NCI-H526 (cell line): ENCODE data around the gene RCAN2.

Experiments used
- DNase-seq, 2 experiments: peaks; one replicate each; lab custom pipeline; 2025; lab: John Stamatoyannopoulos, UW

Gene RCAN2

DNA sequence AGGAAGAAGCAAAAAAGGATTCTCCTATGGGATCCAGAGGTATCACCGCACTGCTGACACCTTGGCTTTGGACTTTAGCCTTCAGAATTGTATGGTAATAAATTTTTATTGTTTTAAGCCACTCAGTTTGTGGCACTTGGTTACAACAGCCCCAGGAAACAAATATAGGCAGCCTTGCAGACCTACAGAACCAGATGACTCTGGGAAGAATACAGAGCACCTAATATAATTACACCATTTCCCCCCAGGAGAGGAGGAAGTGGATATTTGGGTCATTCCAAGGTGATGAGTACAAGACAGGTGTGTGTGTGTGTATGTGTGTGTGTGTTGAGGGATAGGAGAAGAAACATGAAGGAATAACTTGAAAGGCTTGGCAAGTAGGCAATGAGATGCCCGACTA, 236.3 kb downstream of the RCAN2 start:
- no peak for DNase-seq

DNA sequence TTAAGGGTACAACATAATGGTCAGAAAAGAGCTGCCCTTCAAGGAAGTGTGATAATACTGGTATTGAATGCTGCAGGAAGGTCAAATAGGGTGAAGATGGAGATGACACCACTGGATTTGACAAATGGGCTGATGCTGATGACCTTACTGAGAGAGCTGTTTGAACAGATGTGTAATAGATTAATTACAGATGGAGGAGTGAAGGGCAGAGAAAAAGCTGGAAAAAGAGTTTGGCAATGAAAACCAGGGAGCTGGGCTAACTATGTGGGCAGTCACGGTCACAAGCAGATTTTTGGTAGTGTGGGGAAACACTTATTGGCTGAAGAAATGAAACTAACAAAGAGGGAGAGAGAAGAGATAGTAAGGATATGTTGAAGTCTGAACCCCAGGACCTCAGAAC, 236.9 kb downstream of the RCAN2 start:
- no peak for DNase-seq

DNA sequence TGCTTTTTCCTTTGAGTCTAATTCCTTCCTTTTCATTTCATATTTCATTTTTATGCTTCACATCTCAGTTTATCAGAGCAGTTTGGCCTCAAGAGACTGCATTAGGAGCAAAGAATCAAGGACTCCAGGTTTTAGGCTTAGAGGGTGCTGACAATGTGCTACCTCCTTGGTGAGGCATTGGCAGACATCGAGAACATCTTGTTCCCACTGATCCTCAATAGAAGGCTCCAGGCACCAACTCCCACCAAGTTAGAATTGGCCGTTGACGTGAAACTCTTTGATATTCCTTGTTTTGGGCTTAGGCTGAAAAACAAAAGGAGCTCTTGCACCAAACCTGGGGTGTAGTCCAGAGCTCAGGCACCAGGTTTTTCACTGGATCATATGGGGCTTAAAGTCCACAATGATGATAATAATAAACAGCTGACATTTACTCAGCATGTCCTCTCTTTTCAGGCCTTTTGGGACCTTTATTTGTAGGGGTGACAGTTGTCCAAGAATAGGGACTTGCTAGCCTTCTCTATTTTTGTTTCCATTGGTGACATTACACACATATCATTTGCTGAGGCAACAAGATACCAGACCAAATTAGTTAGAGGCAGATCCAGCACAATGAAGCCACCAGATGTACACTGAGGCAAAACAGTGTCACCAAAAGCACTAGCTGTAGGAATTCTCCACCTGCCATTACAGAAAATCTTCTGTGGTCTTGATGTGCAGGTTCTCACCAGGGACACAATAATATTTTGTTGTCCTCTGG, 239.5 kb downstream of the RCAN2 start:
- DNase-seq = no peak

DNA sequence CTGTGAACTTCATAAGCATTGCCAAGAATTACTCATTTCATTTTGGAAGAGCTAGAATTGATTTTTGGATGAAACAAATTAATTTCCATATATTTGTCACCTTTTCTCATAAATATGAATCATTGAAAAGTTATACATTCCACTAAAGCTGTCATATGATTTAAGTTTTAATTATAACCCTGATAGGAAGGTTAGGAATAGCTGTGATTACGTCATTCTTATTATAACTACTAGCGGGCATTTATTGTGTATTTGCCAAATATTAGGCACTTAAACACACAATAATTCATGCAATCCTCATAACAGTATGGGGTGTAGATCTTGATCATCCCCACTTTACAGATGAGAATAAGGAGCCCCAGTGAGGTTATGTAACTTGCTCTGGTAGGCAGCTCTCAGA, 243.1 kb downstream of the RCAN2 start:
- DNase-seq = no peak

DNA sequence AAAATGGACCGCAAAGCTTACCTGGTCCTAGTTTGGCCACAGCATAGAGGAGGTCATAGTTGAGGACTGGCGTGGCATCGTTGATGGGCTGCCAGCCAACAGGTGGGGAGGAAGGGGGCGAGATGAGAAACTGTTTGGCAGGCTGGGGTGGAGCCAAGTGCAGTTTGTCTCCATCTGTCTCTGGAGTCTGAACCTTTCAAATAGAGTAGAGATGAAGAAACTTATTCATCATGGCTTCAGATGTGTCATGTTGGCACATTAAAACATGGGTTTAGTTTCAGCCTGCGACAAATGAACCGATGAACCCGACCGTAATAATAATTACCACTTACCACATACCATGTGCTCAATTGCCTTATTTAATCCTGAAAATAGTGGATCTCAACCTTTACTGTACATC, 244.5 kb downstream of the RCAN2 start:
- DNase-seq = no peak

DNA sequence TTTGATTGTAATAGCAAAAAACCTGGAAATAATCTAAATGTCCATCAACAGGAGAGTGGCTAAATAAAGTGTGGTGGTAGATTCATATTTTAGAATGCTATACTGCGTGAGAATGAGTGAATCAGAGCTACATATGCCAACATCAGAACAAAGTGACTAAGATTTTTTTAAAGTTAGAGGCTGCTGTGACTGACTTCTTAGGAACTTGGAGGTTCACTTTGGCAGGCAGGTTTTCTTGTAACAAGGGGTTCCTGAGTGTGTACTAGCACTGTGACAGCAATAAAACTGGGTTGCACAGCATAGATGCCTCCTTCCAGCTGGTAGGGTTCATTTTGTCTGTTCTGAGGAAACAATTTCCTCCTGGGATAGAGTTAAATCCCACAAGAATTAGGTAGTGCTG, 245.2 kb downstream of the RCAN2 start:
- no peak for DNase-seq

DNA sequence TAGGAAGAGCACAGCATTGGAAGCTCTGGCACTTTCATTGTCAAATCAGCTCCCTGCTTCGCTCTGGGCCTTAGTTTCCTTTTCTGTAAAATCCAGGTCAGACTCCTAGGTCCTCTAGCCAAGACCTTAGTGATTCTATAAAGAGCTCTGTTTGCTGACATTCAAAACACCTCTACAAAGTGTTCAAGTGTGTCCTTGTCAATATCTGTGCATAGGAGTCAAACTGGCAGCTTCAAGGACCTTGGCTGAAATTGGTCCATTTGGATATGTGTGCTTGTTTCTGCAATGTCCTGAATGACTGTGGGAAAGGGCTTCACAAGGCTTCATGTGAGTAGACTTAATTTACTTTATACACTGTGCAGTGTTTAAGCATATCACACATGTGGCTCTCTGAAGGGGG, 246.6 kb downstream of the RCAN2 start:
- DNase-seq = peak in 1 of 2 experiments; percentile 27

DNA sequence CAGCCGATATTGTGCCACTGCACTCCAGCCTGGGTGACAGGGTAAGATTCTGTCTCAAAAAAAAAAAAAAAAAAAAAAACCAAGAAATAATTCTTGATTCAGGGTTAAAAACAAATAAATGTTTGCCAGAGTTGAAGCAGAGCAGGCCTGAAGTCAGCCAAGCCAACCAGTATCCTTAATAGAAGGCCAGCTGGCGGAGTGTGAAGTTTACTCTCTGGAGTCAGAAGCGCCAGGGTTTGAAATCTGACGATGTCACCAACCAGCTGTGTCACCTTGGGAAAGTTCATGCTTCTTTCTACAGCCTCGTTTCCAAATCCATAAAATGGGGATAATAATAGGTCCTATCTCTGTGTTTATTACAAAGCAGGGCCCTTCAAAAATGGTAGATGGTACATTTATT, 247.5 kb downstream of the RCAN2 start:
- peak in 1 of 2 experiments; percentile 3 for DNase-seq

DNA sequence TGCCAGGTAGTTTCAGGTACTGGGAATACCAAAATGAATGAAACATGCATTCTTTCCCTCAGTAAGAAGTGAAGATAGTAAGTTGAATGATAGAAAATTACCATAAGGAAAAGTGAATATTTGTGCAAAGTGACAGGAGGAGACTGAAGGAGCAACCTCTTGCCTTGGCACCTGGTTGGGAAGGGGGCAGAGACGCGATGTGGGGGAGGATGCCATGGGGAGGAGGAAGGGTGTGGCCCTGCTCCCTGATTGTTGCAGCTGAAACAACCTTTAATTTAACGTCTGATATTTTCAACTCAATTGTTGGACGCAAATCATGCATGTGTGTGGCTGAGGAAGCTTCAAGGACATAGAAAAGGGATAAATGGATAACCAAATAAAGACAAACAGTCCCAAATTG, 248.3 kb downstream of the RCAN2 start:
- DNase-seq = no peak

DNA sequence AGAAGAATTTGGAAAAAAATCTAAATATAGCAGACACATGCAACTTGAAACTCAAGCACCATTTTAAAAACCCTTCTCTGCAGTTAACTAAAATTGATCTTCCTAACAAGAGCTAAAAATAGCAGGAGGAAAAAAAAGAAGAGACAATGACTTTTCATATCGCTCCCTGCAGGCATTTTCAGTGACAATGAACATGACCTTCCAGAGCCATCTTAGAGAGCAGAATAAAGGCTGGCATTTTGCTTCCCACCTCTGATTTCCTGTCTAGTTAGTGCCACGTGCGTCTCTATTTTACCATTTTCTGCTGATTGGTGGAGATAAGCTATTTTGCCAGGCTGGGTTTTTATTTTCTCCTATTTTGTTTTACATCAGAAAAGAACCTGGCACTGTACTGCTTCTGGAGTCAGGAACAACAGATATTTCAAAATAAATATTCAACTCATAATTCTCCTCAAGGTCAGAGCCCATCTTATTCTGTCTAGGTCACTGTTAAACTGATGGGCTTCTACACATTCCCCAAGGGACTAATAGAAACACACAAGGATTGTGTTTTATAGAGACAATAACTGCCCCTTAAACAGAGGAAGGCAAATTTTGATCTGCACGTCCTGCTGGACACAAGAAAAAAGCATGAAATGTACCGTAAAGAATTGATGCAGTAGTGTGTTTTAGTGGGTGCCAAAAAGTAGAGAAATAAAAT, 250.2 kb downstream of the RCAN2 start:
- no peak for DNase-seq

DNA sequence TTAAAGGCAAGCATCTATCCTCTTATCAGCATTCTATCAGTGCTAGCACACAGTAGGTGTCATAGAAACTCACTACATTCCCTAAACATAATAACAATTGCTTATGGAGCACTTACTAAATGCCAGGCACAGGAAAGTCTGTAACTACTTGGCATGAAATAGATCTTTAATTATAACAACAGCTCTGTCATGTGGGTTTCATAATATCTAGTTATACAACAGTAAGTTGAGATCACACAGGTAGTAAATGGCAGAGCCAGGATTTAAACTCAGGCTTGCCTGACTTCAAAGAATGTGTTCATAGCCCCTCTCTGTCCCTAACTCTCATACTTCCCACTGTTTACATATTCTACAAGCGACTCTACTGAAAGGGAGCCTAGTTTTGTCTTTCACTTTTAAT, 254.5 kb downstream of the RCAN2 start:
- no peak for DNase-seq

DNA sequence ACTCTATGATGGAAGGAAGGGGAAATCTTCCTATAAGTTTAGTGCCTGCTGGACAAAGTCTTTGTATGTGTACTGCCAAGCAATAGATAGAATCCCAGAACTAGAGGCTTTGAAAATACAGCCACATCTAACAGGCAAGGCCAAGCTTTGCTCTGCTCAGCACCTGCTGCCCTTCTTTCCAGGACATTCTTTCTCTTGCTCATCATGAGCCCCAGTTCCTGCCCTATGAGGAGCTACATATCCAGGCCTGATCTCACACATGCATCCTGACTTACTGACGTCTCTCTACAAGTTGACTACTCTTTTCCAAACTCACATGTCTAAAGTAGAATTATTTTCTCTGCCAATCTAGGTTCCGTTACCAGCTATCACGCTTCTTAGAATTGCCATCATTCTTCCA, 256.0 kb downstream of the RCAN2 start:
- no peak for DNase-seq

DNA sequence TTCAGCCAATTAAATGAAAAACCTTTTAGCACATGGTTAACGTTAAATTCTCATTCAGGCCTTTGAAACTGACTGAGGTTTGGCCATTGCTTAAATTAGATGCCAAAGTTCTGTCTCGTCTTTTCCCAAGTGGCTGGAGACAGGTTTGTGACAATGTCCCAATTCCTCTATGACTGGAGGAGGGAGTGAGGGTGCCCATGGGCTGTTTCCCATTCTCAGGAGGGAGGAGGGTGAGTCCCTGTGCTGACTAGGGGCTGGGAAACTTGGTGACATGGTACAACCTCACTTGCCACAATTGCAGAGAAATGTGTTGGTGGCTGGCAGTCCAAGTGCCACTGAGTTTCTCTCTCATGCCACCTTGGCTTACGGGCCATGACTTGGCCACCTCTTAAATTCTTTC, 256.5 kb downstream of the RCAN2 start:
- DNase-seq = no peak

DNA sequence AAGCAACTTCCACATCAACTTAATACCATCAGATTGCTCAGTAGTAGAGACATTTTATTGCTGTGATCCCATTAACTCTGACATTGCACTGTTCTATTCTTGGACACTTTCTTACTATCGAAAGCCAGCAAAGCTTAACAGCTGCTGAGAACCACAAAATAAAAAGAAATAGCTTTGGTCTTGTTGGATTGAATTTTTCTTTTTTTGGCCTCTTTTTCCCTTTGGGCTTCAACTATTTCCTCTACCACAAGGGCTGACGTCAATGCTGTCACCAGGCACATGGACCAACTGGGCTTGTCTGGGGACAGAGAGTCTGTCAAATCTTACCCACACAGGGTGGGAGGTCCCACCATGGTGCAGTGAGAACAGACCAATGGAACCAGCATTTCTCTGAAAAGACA, 257.1 kb downstream of the RCAN2 start:
- no peak for DNase-seq

DNA sequence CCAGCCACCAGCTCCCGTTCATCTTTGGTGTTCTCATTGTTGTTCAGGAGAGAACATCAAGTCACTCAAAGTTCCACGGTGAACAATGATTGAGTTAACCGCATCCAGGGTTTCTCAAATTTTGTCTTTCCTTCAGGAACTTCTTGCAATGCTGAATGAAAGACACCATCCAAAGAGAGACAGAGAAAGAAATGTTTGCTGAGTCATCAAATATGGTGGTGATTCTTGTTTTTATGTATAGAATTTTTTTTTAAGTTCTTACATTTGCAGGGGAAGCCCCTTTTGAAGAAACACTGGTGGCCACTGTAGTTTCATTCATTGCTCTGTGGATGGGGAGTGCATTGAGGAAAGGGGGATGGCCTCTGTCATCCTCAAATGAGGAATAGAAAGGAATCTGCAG, 258.1 kb downstream of the RCAN2 start:
- DNase-seq = no peak

DNA sequence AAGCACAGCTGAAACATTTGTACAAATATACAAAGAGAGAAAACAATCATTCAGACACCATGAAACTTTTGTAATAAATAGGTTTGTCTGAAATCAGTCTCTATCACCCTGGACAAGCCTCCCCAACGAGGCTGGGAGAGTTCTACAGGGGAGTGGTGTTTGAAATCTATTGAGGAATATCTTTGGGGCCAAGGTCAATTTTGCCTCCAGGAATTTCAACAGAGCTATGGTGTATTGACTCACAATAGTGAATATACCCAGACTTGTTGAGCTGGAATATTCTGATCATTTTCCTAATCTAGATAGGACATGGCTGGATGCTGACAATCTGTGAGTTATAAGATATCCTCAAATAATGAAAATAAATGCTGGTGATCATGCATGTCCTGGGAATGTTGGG, 269.0 kb downstream of the RCAN2 start:
- no peak for DNase-seq

DNA sequence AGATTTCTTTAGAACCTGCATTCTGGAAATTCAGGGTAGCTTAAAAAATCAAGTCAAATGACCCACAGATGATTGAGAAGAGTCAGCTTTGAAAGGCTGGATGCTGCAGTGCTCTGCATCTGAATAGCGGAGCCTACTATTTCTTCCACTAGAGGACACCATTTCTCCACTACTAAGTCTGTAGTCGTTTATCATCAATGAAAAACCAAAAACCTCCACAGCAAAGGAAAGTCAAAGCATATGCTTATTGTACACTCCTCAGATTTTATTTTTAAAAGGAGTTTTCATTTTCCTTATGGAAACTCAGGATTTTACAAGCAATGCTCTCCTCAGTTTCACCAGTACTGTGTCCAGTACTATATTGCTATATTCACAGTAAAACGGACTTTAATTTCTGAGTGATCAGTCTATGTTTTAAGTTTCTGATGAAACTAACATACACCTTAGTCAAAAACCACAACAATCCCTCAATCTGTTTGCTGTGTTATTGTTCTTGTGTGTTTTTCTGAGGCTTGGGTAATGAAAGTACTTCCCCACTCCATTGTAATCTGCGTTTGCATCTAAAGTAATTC, 269.9 kb downstream of the RCAN2 start:
- peak; percentile 20 to 80 for DNase-seq

DNA sequence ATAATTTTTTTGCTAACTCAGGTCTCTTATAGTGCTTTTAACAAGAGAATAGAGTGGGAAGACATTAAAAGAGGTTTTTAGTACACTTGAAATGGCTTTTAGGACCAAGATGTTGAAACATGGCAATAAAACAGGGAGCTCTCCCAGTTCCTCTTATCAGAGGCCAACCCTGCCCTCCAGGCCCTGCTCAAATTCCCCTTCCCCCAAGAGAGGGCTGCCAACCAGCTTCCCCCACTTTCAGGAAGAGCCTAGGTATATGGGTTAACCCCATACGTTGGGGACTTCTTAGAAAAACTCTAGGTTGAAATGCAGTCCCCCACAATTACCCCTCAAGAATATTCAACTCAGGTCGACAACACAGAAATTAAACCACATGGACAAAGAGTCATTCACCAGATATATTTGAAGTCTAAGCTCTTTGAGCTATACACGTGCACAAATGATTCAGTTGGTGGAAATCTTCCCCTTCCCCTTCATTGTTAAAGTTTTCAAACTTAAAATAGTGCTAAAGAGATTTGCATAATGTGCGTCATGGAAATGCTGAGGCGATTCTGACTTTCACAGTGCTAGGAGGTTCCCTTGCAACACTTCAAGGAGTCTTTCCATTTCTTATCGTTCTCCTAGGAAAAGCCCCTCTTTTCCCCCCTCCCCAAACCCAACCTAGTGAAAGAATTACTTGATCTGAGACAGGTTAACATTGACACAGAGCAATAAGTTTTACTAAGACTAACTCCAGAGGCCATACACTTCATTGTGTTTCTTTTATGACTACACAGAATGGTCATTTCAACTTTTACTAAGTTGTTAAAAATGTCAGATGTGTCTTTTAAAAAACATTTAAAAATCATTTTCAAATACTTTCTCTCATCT, 270.7 kb downstream of the RCAN2 start:
- DNase-seq = peak in 1 of 2 experiments; percentile 4

DNA sequence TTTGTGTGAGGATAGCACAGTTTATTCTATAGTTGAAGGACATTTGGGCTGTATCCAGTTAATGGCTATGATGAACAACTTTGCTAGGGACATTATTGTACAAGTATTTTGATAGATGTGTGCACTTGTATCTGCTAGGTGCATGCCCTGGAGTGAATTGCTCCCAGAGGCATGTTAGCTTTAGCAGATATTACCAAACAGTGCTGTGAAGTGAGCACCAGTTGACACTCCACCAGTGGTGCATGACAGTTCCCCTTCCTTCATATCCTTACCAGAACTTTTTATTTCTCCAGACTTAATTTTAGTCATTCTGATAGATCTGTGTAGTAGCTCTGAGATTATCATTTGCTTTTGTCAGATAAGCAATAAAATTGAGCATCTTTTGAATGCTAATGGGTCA, 271.6 kb downstream of the RCAN2 start:
- no peak for DNase-seq

DNA sequence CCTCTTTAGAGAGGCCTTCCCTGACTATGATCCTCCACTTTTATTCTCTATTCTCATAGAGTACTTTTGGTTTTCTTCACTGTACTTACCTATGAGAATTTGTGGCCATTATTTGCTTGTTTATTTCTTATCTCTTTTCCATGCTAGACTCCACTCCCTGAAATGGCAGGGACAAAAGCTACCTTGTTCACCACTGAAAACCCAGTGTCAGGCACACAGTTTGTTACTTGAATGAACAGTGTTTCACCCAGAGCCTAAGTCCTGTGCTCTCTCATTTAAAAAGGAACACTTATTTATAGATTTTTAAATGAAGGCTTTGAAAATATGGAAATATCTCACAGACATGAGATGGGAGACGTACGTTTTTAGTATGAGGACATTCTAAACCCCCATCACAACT, 272.8 kb downstream of the RCAN2 start:
- no peak for DNase-seq

DNA sequence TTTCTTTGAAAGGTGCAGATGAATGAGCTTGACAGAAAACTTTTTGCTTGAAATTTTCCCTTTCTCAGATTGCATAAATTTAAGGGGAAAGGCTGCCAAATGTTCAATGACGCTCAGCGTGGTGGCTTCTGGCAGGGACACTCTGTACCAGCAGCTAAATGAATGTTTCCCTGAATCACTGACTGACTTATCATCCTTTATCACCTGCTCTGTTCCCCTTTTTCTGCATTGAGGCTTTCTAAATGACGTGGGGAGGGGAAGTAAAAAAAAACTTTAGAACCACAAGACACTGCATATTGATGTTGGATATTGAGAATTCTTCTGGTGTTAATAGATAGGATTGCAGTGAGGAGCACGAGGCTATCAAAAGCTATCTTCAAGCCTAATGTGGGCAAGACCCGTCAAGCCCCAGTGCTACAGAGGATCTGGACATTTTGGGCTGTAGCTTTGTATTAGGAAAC, 273.5 kb downstream of the RCAN2 start:
- no peak for DNase-seq

DNA sequence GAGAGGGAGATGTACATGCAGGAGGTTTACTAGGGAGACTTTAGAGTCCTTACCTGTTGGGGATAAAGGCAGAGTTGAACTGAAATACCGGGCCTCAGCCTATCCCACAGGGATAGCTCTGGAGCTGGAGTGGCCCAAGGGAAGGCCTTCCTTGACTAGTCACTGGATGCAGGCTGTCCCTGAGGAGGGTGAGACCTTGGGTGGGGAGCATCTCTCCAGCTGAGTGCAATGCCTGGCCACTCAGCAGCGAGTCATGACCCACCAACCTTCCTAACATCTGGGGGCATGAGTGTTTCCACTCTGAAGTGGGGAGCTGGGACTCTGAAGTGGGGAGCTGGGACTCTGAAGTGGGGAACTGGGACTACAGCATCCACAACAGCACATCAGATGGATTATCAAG, 274.4 kb downstream of the RCAN2 start:
- DNase-seq = no peak
